Measurements from ENCODE around the gene NAGS. TPM values are rescaled to one million over a fixed set of nuclear protein-coding genes. Genes with fewer than 3 reads are reported as not detected.

Gene NAGS
- total and polyA plus RNA-seq, 4 experiments from 2014 or later: 0.45 to 3.2 (median 2.2) TPM

- POLR2A ChIA-PET (ENCODE audit: partially characterized antibody): interaction anchor here (0.7 to 1.6 kb wide), 6 partner anchors 23 to 1153 kb away, joined by 3 to 4 read pairs (median 3); partner anchors contain the start of genes DHX8 and LSM12
- no peaks in the 10 kb centered on the region for H3K36me3 ChIP-seq (ENCODE audit: insufficient read depth, low read length)
- Mint-ChIP-seq H3K27ac (peak overlapping the region; percentile 70 to 92 (median 87)), H3K9me3 (no peaks in the 10 kb centered on the region), H3K4me3 (peak overlapping the region; percentile 88 to 97 (median 90)), H3K36me3 (peaks cover 15 to 17% of the 10 kb centered on the region in 2 donors), H3K4me1 (peaks cover 8 to 34% (median 22%) of the 10 kb centered on the region in 4 donors), H3K27me3 (peaks cover 0 to 1% of the 10 kb centered on the region in 2 donors)
- intact Hi-C loops (cut with micrococcal nuclease): loop anchor here (1.0 to 5.0 kb wide), 3 partner anchors 59 to 210 kb away; partner anchors contain the start of genes HDAC5, LSM12 and UBTF
- peak overlapping the region; percentile 41 for H3K27ac ChIP-seq (ENCODE audit: low read depth, low read length)
- peak overlapping the region; percentile 78 to 87 for H3K4me3 ChIP-seq (ENCODE audit: low read length in 2 of 2)
- H3K4me1 ChIP-seq (ENCODE audit: insufficient read depth, low read length): peaks cover 39% of the 10 kb centered on the region
- no peaks in the 10 kb centered on the region for H3K27me3 ChIP-seq (ENCODE audit: insufficient read depth, low read length)
- no peak for DNase-seq
- no peaks in the 10 kb centered on the region for H3K9me3 ChIP-seq (ENCODE audit: control insufficient read depth in 1 of 2, low read length in 2 of 2)
- CTCF ChIA-PET (ENCODE audit: partially characterized antibody): interaction anchor here (1.0 to 2.8 kb wide), 3 partner anchors 36 to 64 kb away, joined by 3 to 8 read pairs (median 3); partner anchors contain the start of gene LSM12
These were observed 3.2 kb downstream of the NAGS start for GRCh38 chr17:44007346-44008204.

- intact Hi-C loops (cut with micrococcal nuclease): loop anchor here (5.0 kb wide), 1 partner anchor 209 kb away; the partner anchor contains the start of gene UBTF
- Mint-ChIP-seq H3K27ac (peak overlapping the region; percentile 3 to 87 (median 74)), H3K4me3 (peak overlapping the region; percentile 86 to 97 (median 90)), H3K4me1 (peaks cover 8 to 34% (median 22%) of the 10 kb centered on the region in 4 donors), H3K27me3 (peaks cover 0 to 1% of the 10 kb centered on the region in 2 donors), H3K9me3 (no peaks in the 10 kb centered on the region), H3K36me3 (peaks cover 15 to 17% of the 10 kb centered on the region in 2 donors)
- Histone ChIP-seq H3K27ac (ENCODE audit: low read depth, low read length) (no peak overlapping the region), H3K4me3 (ENCODE audit: low read length in 2 of 2) (no peak overlapping the region), H3K27me3 (ENCODE audit: insufficient read depth, low read length) (no peaks in the 10 kb centered on the region), H3K4me1 (ENCODE audit: insufficient read depth, low read length) (peaks cover 39% of the 10 kb centered on the region), H3K36me3 (ENCODE audit: insufficient read depth, low read length) (no peaks in the 10 kb centered on the region), H3K9me3 (ENCODE audit: control insufficient read depth in 1 of 2, low read length in 2 of 2) (no peaks in the 10 kb centered on the region)
- ChIA-PET CTCF (ENCODE audit: partially characterized antibody) (interaction anchor here (2.8 kb wide), 1 partner anchor 65 kb away, joined by 8 read pairs; no protein-coding TSS in a partner anchor), POLR2A (ENCODE audit: partially characterized antibody) (interaction anchor here (0.5 to 1.6 kb wide), 7 partner anchors 17 to 1152 kb away, joined by 3 to 6 read pairs (median 3); partner anchors contain the start of genes DHX8 and HDAC5)
- DNase-seq: no peak
These were observed 3.9 kb downstream of the NAGS start for GRCh38 chr17:44008205-44008909.

GRCh38 chr17:44010966-44011647, 6.7 kb downstream of the NAGS start:
- Histone ChIP-seq H3K27me3 (ENCODE audit: insufficient read depth, low read length) (no peaks in the 10 kb centered on the region), H3K27ac (ENCODE audit: low read depth, low read length) (no peak overlapping the region), H3K4me3 (ENCODE audit: low read length in 2 of 2) (no peak overlapping the region), H3K9me3 (ENCODE audit: control insufficient read depth in 1 of 2, low read length in 2 of 2) (no peaks in the 10 kb centered on the region), H3K36me3 (ENCODE audit: insufficient read depth, low read length) (no peaks in the 10 kb centered on the region), H3K4me1 (ENCODE audit: insufficient read depth, low read length) (peaks cover 43% of the 10 kb centered on the region)
- intact Hi-C loops (cut with micrococcal nuclease): loop anchor here (10.0 kb wide), 1 partner anchor 494 kb away; the partner anchor contains the start of gene GPATCH8
- Mint-ChIP-seq H3K4me1 (peaks cover 14 to 39% (median 28%) of the 10 kb centered on the region in 4 donors), H3K4me3 (peak overlapping the region in 4 of 8 donors; percentile 0 to 52 (median 24)), H3K9me3 (no peaks in the 10 kb centered on the region), H3K36me3 (peaks cover 15 to 21% of the 10 kb centered on the region in 2 donors), H3K27ac (peak overlapping the region in 2 of 7 donors; percentile 57 to 74), H3K27me3 (peaks cover 0 to 1% of the 10 kb centered on the region in 2 donors)
- ChIA-PET POLR2A (ENCODE audit: partially characterized antibody) (no interaction called here), CTCF (ENCODE audit: partially characterized antibody) (no interaction called here)
- no peak for DNase-seq

- DNase-seq: no peak
- H3K4me1 Mint-ChIP-seq: peaks cover 14 to 34% (median 22%) of the 10 kb centered on the region in 4 donors
- intact Hi-C loops (cut with micrococcal nuclease): loop anchor here (10.0 kb wide), 1 partner anchor 493 kb away; the partner anchor contains the start of gene GPATCH8
- no peaks in the 10 kb centered on the region for H3K36me3 ChIP-seq (ENCODE audit: insufficient read depth, low read length)
- no peaks in the 10 kb centered on the region for H3K9me3 Mint-ChIP-seq
- H3K27me3 Mint-ChIP-seq: peaks cover 0 to under 1% of the 10 kb centered on the region in 2 donors
- H3K4me3 Mint-ChIP-seq: peak overlapping the region in 1 of 8 donors; percentile 52
- no peaks in the 10 kb centered on the region for H3K27me3 ChIP-seq (ENCODE audit: insufficient read depth, low read length)
- H3K27ac Mint-ChIP-seq: peak overlapping the region in 1 of 7 donors; percentile 74
- CTCF ChIA-PET (ENCODE audit: partially characterized antibody): no interaction called here
- H3K4me3 ChIP-seq (ENCODE audit: low read length in 2 of 2): no peak overlapping the region
- no peaks in the 10 kb centered on the region for H3K9me3 ChIP-seq (ENCODE audit: control insufficient read depth in 1 of 2, low read length in 2 of 2)
- peaks cover 40% of the 10 kb centered on the region for H3K4me1 ChIP-seq (ENCODE audit: insufficient read depth, low read length)
- H3K27ac ChIP-seq (ENCODE audit: low read depth, low read length): no peak overlapping the region
- peaks cover 15 to 20% of the 10 kb centered on the region in 2 donors for H3K36me3 Mint-ChIP-seq
- POLR2A ChIA-PET (ENCODE audit: partially characterized antibody): no interaction called here
These were observed 7.5 kb downstream of the NAGS start for GRCh38 chr17:44011876-44012275.

GRCh38 chr17:44012391-44012790, 8.0 kb downstream of the NAGS start:
- Histone ChIP-seq H3K4me3 (ENCODE audit: low read length in 2 of 2) (no peak overlapping the region), H3K36me3 (ENCODE audit: insufficient read depth, low read length) (no peaks in the 10 kb centered on the region), H3K9me3 (ENCODE audit: control insufficient read depth in 1 of 2, low read length in 2 of 2) (no peaks in the 10 kb centered on the region), H3K27ac (ENCODE audit: low read depth, low read length) (no peak overlapping the region), H3K4me1 (ENCODE audit: insufficient read depth, low read length) (peaks cover 35% of the 10 kb centered on the region), H3K27me3 (ENCODE audit: insufficient read depth, low read length) (no peaks in the 10 kb centered on the region)
- intact Hi-C loops (cut with micrococcal nuclease): loop anchor here (10.0 kb wide), 1 partner anchor 492 kb away; the partner anchor contains the start of gene GPATCH8
- Mint-ChIP-seq H3K4me3 (no peak overlapping the region), H3K9me3 (no peaks in the 10 kb centered on the region), H3K36me3 (peaks cover 15 to 19% of the 10 kb centered on the region in 2 donors), H3K27me3 (no peaks in the 10 kb centered on the region), H3K4me1 (peaks cover 14 to 34% (median 19%) of the 10 kb centered on the region in 4 donors), H3K27ac (no peak overlapping the region)
- CTCF ChIA-PET (ENCODE audit: partially characterized antibody): interaction anchor here (0.9 kb wide), 1 partner anchor 528 kb away, joined by 4 read pairs; the partner anchor contains the start of gene DHX8
- DNase-seq: no peak
- POLR2A ChIA-PET (ENCODE audit: partially characterized antibody): no interaction called here

GRCh38 chr17:44012874-44013273, 8.5 kb downstream of the NAGS start:
- H3K9me3 Mint-ChIP-seq: no peaks in the 10 kb centered on the region
- no peak for DNase-seq
- intact Hi-C loops (cut with micrococcal nuclease): loop anchor here (10.0 kb wide), 1 partner anchor 492 kb away; the partner anchor contains the start of gene GPATCH8
- H3K27ac ChIP-seq (ENCODE audit: low read depth, low read length): no peak overlapping the region
- H3K4me1 Mint-ChIP-seq: peaks cover 12 to 30% (median 16%) of the 10 kb centered on the region in 4 donors
- no peaks in the 10 kb centered on the region for H3K27me3 Mint-ChIP-seq
- CTCF ChIA-PET (ENCODE audit: partially characterized antibody): interaction anchor here (0.9 kb wide), 1 partner anchor 529 kb away, joined by 4 read pairs; the partner anchor contains the start of gene DHX8
- no peaks in the 10 kb centered on the region for H3K27me3 ChIP-seq (ENCODE audit: insufficient read depth, low read length)
- H3K4me3 ChIP-seq (ENCODE audit: low read length in 2 of 2): no peak overlapping the region
- no peak overlapping the region for H3K27ac Mint-ChIP-seq
- peaks cover 30% of the 10 kb centered on the region for H3K4me1 ChIP-seq (ENCODE audit: insufficient read depth, low read length)
- peak overlapping the region in 5 of 8 donors; percentile 30 to 67 (median 64) for H3K4me3 Mint-ChIP-seq
- H3K9me3 ChIP-seq (ENCODE audit: control insufficient read depth in 1 of 2, low read length in 2 of 2): no peaks in the 10 kb centered on the region
- POLR2A ChIA-PET (ENCODE audit: partially characterized antibody): no interaction called here
- no peaks in the 10 kb centered on the region for H3K36me3 ChIP-seq (ENCODE audit: insufficient read depth, low read length)
- H3K36me3 Mint-ChIP-seq: peaks cover 15 to 19% of the 10 kb centered on the region in 2 donors
